Coronary artery (tissue), 2 donors: ENCODE data around the gene CALM1.
"Not testable (repeated sequence)": the region's sequence is repeated elsewhere in the genome, so short reads cannot be mapped to it uniquely, and the experiment has no call there.

Experiments
- DNase-seq: peaks from one replicate; pipeline ENCODE4 v3.0.0-alpha.2; 2017; ENCODE audit warnings: low spot score
- H3K27ac ChIP-seq, 2 donors: fragments of 200-600 bp; sonication (generic); one replicate each; pipeline ENCODE4 v1.5.1; 2016 to 2019
- H3K4me3 ChIP-seq: fragments of 200-600 bp; sonication (generic); 2 replicates; pipeline ENCODE4 v1.5.1; 2016; ENCODE audit warnings: mild to moderate bottlenecking, moderate library complexity
- CTCF ChIP-seq: fragments of 200-600 bp; sonication (generic); IDR thresholded peaks from one replicate; pipeline ENCODE4 v1.5.1; 2019; ENCODE audit warnings: antibody characterized with exemption

The CALM1 gene

GRCh38 chr14:90383731-90384542, 12.9 kb upstream of the CALM1 start:
- Histone ChIP-seq H3K27ac (peak overlapping the region; percentile 99), H3K4me3 (peak overlapping the region; percentile 78)
- no peak for TF ChIP-seq CTCF
- peak; percentile 86 for DNase-seq

- Histone ChIP-seq H3K27ac (peak overlapping the region; percentile 99), H3K4me3 (peak overlapping the region; percentile 78)
- no peak for DNase-seq
- no peak for TF ChIP-seq CTCF
Observed at GRCh38 chr14:90384543-90384911, 12.3 kb upstream of the CALM1 start.

- H3K4me3 ChIP-seq: no peak overlapping the region
- no peak for DNase-seq
- TF ChIP-seq CTCF: no peak
- no peak overlapping the region for H3K27ac ChIP-seq
Observed at GRCh38 chr14:90386321-90386720, 10.5 kb upstream of the CALM1 start.

GRCh38 chr14:90387206-90387760, 9.5 kb upstream of the CALM1 start:
- Histone ChIP-seq H3K4me3 (no peak overlapping the region), H3K27ac (no peak overlapping the region)
- TF ChIP-seq CTCF: no peak
- DNase-seq: no peak

- DNase-seq: no peak
- H3K27ac ChIP-seq: no peak overlapping the region
- no peak overlapping the region for H3K4me3 ChIP-seq
- TF ChIP-seq CTCF: no peak
Observed at GRCh38 chr14:90388437-90388836, 8.4 kb upstream of the CALM1 start.

- no peak overlapping the region for H3K4me3 ChIP-seq
- DNase-seq: no peak
- H3K27ac ChIP-seq: no peak overlapping the region
- no peak for TF ChIP-seq CTCF
Observed at GRCh38 chr14:90388982-90389381, 7.8 kb upstream of the CALM1 start.

GRCh38 chr14:90393966-90394365, 2.9 kb upstream of the CALM1 start:
- DNase-seq: no peak
- TF ChIP-seq CTCF: no peak
- H3K4me3 ChIP-seq: no peak overlapping the region
- H3K27ac ChIP-seq: no peak overlapping the region

GRCh38 chr14:90394782-90395181, 2.0 kb upstream of the CALM1 start:
- not testable (repeated sequence) for H3K27ac ChIP-seq, H3K4me3 ChIP-seq, DNase-seq
